NB4 (cell line): ENCODE results near the gene SASH1.

Experiments
- DNase-seq: peaks from one replicate; pipeline ENCODE4 v3.0.0; 2010; ENCODE audit warnings: low read depth
- H3K4me3 ChIP-seq: one replicate; pipeline ENCODE4 v1.5.1; 2011; ENCODE audit warnings: mild to moderate bottlenecking, low read depth, low read length, moderate library complexity
- MYC ChIP-seq: IDR thresholded peaks from 2 replicates; pipeline ENCODE4 v1.6.1; 2011; ENCODE audit warnings: low read depth, low read length
- POLR2A ChIP-seq: IDR thresholded peaks from 2 replicates; pipeline ENCODE4 v1.6.1; 2011; ENCODE audit warnings: mild to moderate bottlenecking; ENCODE audit not compliant: insufficient read length; ENCODE audit errors: extremely low read depth
- TF ChIP-seq, protein P1 (sequence below): IDR thresholded peaks from 2 replicates; pipeline ENCODE4 v1.6.1; 2011; ENCODE audit warnings: low read depth, low read length
- TF ChIP-seq, protein P2 (sequence below): IDR thresholded peaks from one replicate; pipeline ENCODE4 v1.5.1; 2012; ENCODE audit warnings: low read depth, low read length

The SASH1 gene

DNA sequence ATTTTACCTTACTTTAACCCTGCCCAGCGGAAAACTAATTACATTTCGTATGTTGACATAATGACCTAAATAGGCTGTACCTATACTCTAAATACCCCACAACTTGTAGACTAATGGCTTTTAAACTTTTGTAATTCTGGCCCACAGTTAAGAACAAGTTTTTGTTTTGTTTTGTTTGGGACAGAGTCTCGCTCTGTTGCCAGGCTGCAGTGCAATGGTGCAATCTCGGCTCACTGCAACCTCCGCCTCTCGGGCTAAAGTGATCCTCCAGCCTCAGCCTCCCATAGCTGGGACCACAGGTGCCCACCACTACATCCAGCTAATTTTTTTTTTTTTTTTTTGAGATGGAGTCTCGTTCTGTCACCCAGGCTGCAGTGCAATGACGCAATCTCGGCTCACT is 5.7 kb upstream of the SASH1 start:
- TF ChIP-seq POLR2A, result no peak
- no peak overlapping the region for H3K4me3 ChIP-seq
- DNase-seq, result no peak

DNA sequence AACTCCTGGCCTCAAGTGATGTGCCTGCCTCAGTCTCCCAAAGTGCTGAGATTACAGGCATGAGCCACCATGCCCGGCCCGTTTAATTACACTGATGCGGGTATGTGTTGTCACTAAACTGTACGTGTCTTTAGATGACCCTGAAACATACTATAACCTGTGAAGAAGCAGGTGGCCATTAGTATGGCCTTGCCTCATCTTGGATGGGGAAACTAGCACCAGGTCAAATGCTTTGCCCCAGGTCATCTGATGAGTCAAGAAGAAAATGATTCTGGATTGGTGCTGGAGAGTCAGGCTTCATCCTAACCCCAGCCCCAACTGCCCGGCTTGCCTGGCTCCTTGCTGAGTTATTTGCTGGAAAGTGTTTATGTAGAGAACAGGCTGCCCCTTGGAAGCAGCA is 2.9 kb upstream of the SASH1 start:
- TF ChIP-seq, protein P1, sequence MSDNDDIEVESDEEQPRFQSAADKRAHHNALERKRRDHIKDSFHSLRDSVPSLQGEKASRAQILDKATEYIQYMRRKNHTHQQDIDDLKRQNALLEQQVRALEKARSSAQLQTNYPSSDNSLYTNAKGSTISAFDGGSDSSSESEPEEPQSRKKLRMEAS, result no peak
- TF ChIP-seq POLR2A (no peak), MYC (no peak)
- TF ChIP-seq, protein P2, sequence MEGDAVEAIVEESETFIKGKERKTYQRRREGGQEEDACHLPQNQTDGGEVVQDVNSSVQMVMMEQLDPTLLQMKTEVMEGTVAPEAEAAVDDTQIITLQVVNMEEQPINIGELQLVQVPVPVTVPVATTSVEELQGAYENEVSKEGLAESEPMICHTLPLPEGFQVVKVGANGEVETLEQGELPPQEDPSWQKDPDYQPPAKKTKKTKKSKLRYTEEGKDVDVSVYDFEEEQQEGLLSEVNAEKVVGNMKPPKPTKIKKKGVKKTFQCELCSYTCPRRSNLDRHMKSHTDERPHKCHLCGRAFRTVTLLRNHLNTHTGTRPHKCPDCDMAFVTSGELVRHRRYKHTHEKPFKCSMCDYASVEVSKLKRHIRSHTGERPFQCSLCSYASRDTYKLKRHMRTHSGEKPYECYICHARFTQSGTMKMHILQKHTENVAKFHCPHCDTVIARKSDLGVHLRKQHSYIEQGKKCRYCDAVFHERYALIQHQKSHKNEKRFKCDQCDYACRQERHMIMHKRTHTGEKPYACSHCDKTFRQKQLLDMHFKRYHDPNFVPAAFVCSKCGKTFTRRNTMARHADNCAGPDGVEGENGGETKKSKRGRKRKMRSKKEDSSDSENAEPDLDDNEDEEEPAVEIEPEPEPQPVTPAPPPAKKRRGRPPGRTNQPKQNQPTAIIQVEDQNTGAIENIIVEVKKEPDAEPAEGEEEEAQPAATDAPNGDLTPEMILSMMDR, result no peak
- DNase-seq, result no peak
- no peak overlapping the region for H3K4me3 ChIP-seq

DNA sequence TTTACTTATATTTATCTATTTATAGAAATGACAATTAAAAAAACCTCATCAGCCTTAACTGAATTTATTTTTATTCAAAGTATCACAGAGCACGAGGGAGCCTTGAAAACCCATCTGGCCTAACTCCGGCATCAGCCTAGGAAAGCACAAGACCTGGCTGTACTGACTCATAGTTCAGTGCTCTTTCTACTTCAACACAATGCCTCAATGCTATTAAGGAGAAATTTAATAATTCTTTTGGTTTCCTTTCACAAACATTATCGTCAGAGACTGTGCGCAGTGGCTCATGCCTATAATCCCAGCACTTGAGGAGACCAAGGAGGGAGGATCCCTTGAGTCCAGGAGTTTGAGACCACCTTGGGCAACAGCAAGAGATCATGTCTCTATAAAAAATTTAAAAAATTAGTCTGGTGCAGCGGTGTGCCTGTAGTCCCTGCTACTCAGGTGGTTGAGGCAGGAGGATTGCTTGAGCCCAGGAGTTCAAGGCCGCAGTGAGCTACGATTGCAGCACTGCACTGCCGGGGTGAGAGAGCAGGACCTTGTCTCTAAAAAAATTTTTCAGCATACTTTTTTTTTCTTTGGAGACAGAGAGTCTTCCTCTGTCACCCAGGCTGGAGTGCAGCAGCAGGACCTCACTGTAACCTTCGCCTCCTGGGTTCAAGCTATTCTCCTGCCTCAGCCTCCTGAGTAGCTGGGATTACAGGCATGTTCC is 1.9 kb upstream of the SASH1 start:
- DNase-seq, result no peak
- no peak for TF ChIP-seq POLR2A
- TF ChIP-seq, protein P1, result no peak
- no peak for TF ChIP-seq MYC
- TF ChIP-seq, protein P2, result no peak
- no peak overlapping the region for H3K4me3 ChIP-seq

DNA sequence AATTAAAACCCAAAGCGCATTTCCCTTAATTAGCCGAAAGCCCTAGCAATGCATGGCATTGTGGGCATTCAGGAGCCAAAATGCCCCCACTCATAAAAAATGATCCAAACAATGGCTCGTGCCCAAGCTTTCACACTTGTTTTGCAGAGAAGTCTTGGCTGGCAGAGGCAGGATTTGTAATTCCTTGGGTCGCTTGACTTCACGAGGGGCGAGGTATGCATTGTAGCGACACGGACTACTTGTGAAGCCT is 613 bp upstream of the SASH1 start:
- no peak overlapping the region for H3K4me3 ChIP-seq
- DNase-seq, result no peak
- TF ChIP-seq POLR2A, result no peak
- TF ChIP-seq, protein P1, result no peak
- no peak for TF ChIP-seq MYC
- TF ChIP-seq, protein P2, result no peak

DNA sequence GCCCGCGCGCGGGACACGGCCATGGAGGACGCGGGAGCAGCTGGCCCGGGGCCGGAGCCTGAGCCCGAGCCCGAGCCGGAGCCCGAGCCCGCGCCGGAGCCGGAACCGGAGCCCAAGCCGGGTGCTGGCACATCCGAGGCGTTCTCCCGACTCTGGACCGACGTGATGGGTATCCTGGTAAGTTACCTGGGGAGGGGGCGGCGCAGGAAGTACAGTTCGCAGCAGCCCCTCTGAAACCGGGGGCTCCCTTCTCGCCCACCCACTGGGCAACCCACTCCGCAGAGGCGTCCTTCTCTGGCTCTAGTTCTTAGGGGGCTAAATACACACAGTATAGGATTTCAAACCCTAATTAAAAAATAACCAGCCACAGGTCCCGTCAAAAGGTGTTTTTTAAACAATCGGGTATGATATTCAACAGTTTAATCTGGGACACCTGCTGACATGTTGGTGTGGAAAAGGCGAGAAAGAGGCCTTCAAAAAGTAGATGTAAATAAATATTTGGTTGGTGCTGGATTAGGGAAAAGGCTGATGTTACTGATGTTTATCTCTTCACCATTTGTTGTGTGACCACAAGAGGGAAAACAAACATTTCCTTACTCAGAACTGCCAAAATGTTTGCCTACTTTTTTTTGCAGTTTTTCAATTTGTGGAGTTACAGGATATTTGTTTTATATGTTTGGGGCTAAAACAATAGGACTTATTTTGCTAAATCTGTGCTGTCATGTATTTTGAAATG is 577 bp downstream of the SASH1 start:
- DNase-seq, result no peak

DNA sequence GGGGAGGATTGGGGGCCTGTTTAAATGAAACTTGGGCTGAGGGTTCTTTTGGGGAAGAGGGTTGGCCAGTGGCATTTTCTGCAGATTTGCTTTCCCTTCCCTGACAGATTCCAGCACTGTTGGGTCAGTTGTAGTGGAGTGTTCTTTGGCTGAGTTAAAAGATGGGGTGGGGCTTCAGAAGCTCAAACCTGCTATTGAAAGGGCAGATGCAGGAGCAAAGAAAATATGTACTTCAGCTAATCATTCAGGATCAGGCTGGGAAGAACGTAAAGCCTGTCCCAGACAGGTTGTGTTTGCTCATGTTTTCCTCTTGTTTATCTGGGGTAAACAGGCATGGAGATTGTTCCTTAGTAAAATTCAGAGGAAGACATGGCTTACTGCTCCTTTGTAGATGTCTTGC is 2.5 kb downstream of the SASH1 start:
- no peak for DNase-seq

More for the DNA sequence above, 577 bp downstream of the SASH1 start:
- H3K4me3 ChIP-seq, result no peak overlapping the region
- TF ChIP-seq, protein P1, result no peak

More for the DNA sequence above, 2.5 kb downstream of the SASH1 start:
- no peak overlapping the region for H3K4me3 ChIP-seq
- TF ChIP-seq, protein P2, result no peak
- TF ChIP-seq MYC, result no peak
- TF ChIP-seq, protein P1, result no peak
- TF ChIP-seq POLR2A, result no peak
